ENCODE results near the gene UBA7.

DNA sequence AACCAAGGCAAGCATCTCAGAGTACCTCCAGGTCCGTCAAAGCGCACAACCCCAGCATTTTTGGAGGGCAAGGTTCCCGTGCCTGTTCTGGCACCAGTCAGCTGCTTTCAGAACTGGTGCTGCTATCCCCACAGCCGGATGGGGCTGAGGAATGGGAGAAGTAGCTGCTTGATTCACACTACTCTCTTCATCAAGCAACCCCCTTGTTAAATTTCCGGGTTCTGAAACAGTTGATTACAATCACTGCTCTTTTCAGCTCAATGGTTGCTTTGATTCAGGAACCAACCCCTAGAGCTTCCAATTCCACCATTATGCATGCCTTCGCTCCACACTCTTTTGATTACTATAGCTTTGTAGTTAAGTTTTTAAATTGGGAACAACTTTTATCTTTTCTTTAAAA, 12.3 kb upstream of the UBA7 start:
- TF ChIP-seq, protein P1, sequence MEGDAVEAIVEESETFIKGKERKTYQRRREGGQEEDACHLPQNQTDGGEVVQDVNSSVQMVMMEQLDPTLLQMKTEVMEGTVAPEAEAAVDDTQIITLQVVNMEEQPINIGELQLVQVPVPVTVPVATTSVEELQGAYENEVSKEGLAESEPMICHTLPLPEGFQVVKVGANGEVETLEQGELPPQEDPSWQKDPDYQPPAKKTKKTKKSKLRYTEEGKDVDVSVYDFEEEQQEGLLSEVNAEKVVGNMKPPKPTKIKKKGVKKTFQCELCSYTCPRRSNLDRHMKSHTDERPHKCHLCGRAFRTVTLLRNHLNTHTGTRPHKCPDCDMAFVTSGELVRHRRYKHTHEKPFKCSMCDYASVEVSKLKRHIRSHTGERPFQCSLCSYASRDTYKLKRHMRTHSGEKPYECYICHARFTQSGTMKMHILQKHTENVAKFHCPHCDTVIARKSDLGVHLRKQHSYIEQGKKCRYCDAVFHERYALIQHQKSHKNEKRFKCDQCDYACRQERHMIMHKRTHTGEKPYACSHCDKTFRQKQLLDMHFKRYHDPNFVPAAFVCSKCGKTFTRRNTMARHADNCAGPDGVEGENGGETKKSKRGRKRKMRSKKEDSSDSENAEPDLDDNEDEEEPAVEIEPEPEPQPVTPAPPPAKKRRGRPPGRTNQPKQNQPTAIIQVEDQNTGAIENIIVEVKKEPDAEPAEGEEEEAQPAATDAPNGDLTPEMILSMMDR (IDR thresholded peaks at IDR 0.05; ENCODE audit: insufficient read depth, low read depth, low read length) = no peak
- no peak for TF ChIP-seq EZH2 (IDR thresholded peaks at IDR 0.05; ENCODE audit: insufficient read depth, low read length)
